BLaER1 (cell line): ENCODE data around the gene LDAH.

Experiments used
- H3K27ac ChIP-seq: shearing (Covaris generic); formaldehyde crosslinking; 2 replicates; pipeline ENCODE4 v1.8.1; 2022
- H3K27me3 ChIP-seq: shearing (Covaris generic); formaldehyde crosslinking; 2 replicates; pipeline ENCODE4 v1.8.1; 2022
- H3K36me3 ChIP-seq: shearing (Covaris generic); formaldehyde crosslinking; 2 replicates; pipeline ENCODE4 v1.8.1; 2022
- H3K4me1 ChIP-seq: shearing (Covaris generic); formaldehyde crosslinking; 2 replicates; pipeline ENCODE4 v1.8.1; 2022
- H3K4me2 ChIP-seq: shearing (Covaris generic); formaldehyde crosslinking; 2 replicates; pipeline ENCODE4 v1.8.1; 2022
- H3K4me3 ChIP-seq: shearing (Covaris generic); formaldehyde crosslinking; 2 replicates; pipeline ENCODE4 v1.8.1; 2022
- H3K9ac ChIP-seq: shearing (Covaris generic); formaldehyde crosslinking; 2 replicates; pipeline ENCODE4 v1.8.1; 2022
- H3K9me3 ChIP-seq: shearing (Covaris generic); formaldehyde crosslinking; 2 replicates; pipeline ENCODE4 v1.8.1; 2022
- H4K20me1 ChIP-seq: shearing (Covaris generic); formaldehyde crosslinking; 2 replicates; pipeline ENCODE4 v1.8.1; 2022
- Cebpa-rat ChIP-seq: shearing (Covaris generic); IDR thresholded peaks from 2 replicates; pipeline ENCODE4 v1.8.1; 2022

Gene LDAH

GRCh38 chr2:20665243-20666004, 157.5 kb downstream of the LDAH start:
- Histone ChIP-seq H3K4me3 (peak overlapping the region; percentile 64), H3K4me1 (peaks cover 19% of the 10 kb centered on the region), H3K36me3 (no peaks in the 10 kb centered on the region), H4K20me1 (peaks cover 77% of the 10 kb centered on the region), H3K9ac (no peak overlapping the region), H3K4me2 (peak overlapping the region; percentile 93), H3K27ac (no peak overlapping the region), H3K27me3 (peaks cover 89% of the 10 kb centered on the region), H3K9me3 (peaks cover 8% of the 10 kb centered on the region; the same call in 1 of the 2 replicates)
- TF ChIP-seq Cebpa-rat: no peak

DNA sequence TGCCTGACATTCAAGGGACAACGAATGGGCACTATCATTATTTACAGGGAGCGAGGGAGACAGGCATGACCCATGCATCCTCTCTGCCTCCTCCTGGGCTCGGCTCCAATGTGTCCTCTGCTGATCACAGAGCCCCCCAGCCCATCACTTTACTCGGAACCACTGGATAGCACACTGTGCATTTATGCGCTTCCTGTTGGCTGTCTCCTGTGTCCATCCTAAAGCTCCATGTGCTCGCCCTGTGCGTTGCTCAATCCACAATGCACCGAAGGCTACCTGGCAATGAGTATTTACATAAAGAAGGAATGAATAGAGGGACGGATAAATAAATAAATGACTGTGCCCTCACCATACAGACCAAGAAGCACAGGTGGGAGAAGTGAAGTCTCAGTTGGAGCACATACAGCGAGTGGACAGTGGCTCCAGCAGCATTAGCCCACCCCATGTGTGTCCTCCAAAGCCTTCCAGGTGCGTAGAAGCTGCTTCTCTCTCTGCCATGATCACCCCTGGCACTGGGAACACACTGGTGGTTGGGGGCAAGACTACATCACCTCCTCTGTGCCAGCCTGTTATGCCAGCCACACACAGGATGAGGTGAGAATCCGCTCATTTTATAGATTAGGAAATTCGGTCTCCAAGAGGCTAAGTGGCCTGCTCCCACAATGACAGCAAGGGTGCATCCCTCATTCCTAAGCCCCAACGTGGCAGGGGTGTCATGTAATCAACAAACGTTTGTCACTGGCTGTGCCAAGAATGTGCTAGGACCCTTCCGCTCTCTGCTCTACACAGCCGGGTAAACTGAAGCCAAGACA, 158.3 kb downstream of the LDAH start:
- Histone ChIP-seq H3K36me3 (no peaks in the 10 kb centered on the region), H3K27me3 (peaks cover 81% of the 10 kb centered on the region), H4K20me1 (peaks cover 75% of the 10 kb centered on the region), H3K4me3 (no peak overlapping the region), H3K27ac (no peak overlapping the region), H3K4me1 (peaks cover 19% of the 10 kb centered on the region), H3K9ac (no peak overlapping the region), H3K4me2 (no peak overlapping the region), H3K9me3 (0 out of 2 replicates have a peak, but pooled peaks cover under 1% of the 10 kb centered on the region)
- no peak for TF ChIP-seq Cebpa-rat

DNA sequence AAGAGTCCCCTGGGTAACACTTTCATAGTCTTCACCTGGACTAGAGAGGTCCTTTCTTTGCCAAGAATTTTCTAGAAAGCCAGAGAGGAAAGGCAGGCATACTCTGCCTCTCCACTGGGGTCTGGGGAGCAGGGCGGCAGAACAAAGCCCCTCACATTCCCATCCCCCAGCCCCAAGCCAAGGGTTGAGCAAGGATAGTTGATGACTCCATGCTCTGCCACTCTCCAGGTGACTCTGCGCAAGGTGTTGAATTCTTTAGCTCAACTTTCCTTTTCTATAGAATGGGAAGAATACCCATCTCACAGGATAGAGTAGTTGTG, 158.9 kb downstream of the LDAH start:
- H3K4me1 ChIP-seq: peaks cover 19% of the 10 kb centered on the region
- H3K4me2 ChIP-seq: no peak overlapping the region
- no peaks in the 10 kb centered on the region for H3K9me3 ChIP-seq
- peaks cover 75% of the 10 kb centered on the region for H3K27me3 ChIP-seq
- H3K4me3 ChIP-seq: no peak overlapping the region
- no peak overlapping the region for H3K9ac ChIP-seq
- H4K20me1 ChIP-seq: peaks cover 69% of the 10 kb centered on the region
- H3K27ac ChIP-seq: no peak overlapping the region
- TF ChIP-seq Cebpa-rat: no peak
- H3K36me3 ChIP-seq: no peaks in the 10 kb centered on the region

DNA sequence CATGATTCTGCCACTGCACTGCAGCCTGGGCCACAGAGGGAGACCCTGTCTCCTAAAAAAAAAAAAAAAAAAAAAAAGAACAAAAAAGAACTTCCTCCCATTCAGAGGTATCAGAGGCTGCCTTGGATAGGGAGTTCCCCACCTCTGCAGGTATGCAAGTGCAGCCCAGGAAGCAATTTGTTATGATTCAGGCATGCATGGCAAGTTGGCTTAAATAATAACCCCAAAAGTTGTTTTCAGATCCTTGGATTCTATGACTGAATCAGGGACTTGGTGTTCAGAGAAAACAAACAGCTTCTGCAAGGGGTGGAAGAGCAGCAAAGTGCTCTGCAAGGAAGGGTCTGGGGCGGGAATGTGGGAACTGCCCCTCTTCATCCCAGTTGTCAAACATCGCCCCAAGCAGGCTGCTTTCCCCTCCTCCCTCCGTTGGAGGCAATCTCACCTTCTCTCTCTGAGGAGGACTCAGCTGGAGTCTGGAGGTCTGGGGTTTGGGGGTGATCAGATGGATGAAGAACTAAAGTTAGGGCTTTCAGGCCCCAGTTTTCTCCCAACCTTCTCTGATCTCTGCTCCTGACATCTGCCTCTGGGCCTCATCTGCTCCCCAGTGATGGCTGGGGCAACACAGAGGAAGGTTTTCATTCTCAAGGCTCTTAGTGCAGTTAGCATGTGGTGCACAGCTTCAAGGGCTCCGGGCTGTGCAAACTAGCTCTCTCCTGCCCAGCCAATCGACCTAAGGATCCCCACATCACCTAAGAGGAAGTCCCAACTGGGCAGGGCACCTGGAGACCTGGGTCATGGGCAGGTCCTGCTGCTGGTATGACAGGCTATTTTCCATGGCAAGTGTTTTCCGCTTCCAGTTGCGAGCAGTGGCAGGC, 159.5 kb downstream of the LDAH start:
- no peak overlapping the region for H3K27ac ChIP-seq
- no peaks in the 10 kb centered on the region for H3K9me3 ChIP-seq
- peaks cover 69% of the 10 kb centered on the region for H3K27me3 ChIP-seq
- H3K36me3 ChIP-seq: no peaks in the 10 kb centered on the region
- no peak overlapping the region for H3K9ac ChIP-seq
- H4K20me1 ChIP-seq: peaks cover 63% of the 10 kb centered on the region
- no peak overlapping the region for H3K4me2 ChIP-seq
- TF ChIP-seq Cebpa-rat: no peak
- H3K4me3 ChIP-seq: no peak overlapping the region
- H3K4me1 ChIP-seq: peaks cover 19% of the 10 kb centered on the region

DNA sequence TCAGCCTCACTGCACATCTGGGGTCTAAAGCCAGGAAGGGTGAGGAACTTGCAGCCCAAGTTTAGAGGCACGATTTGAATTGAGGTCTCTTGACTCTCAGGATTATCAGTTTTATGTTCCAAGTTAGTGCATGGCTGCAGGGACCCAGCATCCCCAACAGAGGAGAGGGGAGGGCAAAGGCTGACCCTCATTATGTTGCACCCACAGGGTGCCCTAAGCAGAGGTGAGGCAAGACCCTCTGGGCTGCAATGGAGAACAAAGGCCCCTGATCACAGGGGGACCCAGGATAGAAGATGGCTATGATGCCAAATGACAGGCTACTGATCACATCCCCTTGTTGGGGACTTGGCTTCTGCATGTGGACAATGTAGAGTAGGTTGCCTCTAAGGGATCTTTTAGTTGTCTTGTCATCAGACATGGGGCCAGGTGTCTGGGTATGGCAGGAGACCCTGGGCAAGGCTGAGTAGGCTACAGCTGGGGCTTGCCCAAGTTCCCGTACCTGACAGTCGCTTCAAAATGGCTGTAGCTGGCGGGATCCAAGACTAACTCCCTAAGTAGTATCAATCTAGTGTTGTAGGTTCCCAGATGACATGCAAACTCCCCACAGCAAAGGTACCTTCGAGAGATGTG, 160.5 kb downstream of the LDAH start:
- peaks cover 53% of the 10 kb centered on the region for H4K20me1 ChIP-seq
- no peak overlapping the region for H3K27ac ChIP-seq
- H3K27me3 ChIP-seq: peaks cover 59% of the 10 kb centered on the region
- no peak overlapping the region for H3K4me2 ChIP-seq
- H3K4me1 ChIP-seq: peaks cover 15% of the 10 kb centered on the region
- H3K9me3 ChIP-seq: no peaks in the 10 kb centered on the region
- TF ChIP-seq Cebpa-rat: no peak
- H3K36me3 ChIP-seq: no peaks in the 10 kb centered on the region
- H3K4me3 ChIP-seq: no peak overlapping the region
- no peak overlapping the region for H3K9ac ChIP-seq

DNA sequence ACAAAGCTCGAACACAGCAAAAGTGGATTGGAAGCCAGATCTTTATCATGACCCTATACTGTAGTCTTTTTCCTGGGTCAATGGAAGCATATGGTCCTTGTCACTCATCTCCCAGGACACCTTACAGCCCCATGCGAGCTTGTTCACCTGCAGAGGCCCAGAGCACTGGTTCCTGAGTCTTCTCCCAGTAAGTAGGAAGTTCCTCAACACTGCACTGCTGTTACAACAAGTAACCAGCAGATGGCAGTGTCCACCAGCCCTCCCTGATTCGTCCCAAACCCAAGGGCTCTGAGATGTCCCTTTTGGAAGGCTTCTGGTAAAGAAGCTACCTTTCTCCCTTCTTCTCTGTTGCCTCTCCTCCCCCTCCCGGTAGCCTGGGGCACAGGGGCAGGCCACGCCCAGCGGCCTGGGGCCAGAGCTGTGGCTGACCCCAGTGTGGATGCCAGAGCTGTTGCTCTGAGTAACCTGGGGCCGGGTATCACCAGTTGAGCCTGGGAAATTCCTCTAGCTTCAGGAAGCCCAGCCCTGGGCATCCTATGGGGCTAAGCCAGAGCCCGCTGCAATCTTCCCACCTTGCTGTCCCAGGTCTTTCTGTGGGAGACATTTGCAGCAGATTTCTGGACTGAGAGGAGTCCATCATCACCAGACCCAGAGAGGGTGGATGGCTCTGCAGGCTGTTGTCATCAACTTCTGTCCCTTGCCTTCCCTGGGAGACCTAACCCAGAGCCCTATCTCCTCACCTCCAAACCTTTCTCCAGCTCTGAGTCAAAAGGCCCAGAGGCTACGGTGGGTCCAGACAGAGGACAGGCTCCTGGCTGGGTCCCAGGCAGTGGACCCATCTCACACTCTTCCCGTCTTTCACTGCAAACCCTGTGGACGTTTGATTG, 161.2 kb downstream of the LDAH start:
- Histone ChIP-seq H3K9me3 (no peaks in the 10 kb centered on the region), H3K4me1 (peaks cover 11% of the 10 kb centered on the region), H4K20me1 (peaks cover 50% of the 10 kb centered on the region), H3K4me3 (no peak overlapping the region), H3K36me3 (no peaks in the 10 kb centered on the region), H3K4me2 (no peak overlapping the region), H3K27me3 (peaks cover 51% of the 10 kb centered on the region), H3K9ac (no peak overlapping the region), H3K27ac (no peak overlapping the region)
- TF ChIP-seq Cebpa-rat: no peak

DNA sequence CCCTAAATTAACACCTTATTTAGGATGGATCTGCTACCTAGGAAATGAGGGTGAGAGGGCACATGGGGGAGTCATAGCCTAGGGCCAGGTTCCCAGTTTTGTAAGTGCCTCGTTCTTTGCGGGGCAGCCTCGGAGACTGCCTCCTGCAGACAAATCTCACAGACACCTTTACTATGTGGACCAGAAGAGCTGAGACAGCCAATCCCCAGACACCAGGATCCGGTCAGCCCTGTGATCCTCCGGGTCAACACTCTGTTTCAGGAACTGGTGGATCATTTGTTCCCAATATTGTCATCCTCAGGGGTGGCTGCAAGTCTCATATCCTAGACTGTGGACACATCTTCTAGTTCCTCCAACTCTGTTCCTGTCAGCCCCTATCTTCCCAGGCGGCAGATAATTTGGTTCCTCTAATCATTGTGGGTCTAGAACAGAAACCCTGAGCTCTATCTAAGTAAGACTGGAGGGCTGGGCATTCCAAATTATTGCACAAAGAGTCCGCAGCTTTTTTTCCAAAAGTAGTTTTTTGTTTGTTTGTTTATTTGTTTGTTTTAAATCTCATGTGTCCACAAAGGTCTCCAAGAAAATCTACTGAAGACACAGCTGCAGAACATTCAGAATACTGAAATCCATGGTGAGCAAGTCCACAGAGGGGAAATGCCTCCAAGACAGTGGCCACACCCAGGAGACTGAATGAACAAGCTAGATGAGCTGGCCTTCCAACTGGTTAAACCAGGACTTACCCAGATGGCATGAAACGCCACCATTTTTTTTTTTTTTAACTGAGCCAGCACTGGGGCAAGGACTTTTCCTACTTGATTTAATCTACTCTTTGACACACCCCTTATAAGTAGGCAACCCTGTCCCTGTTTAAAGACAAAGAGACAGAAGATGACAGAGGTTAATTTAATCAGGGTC, 162.1 kb downstream of the LDAH start:
- H4K20me1 ChIP-seq: peaks cover 41% of the 10 kb centered on the region
- peaks cover 2% of the 10 kb centered on the region for H3K4me1 ChIP-seq
- no peak overlapping the region for H3K9ac ChIP-seq
- no peak overlapping the region for H3K4me2 ChIP-seq
- H3K4me3 ChIP-seq: no peak overlapping the region
- no peak for TF ChIP-seq Cebpa-rat
- H3K27ac ChIP-seq: no peak overlapping the region
- no peaks in the 10 kb centered on the region for H3K36me3 ChIP-seq
- peaks cover 42% of the 10 kb centered on the region for H3K27me3 ChIP-seq
- H3K9me3 ChIP-seq: no peaks in the 10 kb centered on the region
